HG02642 (cell line): ENCODE data around the gene MYO5B.
"Not testable (repeated sequence)": the region's sequence is repeated elsewhere in the genome, so short reads cannot be mapped to it uniquely, and the experiment has no call there.

Experiments
- ATAC-seq: cut with Tn5 transposase; IDR thresholded peaks from one replicate; pipeline ENCODE4 v1.9.1; 2021; ENCODE audit warnings: mild to moderate bottlenecking; ENCODE audit not compliant: unreplicated experiment, poor library complexity

The MYO5B gene

GRCh38 chr18:49899657-49900330, 295.2 kb downstream of the MYO5B start:
- ATAC-seq = no peak

- ATAC-seq = no peak
Measured at GRCh38 chr18:49898421-49898820, 296.5 kb downstream of the MYO5B start.

GRCh38 chr18:49894517-49895226, 300.3 kb downstream of the MYO5B start:
- ATAC-seq = no peak

DNA sequence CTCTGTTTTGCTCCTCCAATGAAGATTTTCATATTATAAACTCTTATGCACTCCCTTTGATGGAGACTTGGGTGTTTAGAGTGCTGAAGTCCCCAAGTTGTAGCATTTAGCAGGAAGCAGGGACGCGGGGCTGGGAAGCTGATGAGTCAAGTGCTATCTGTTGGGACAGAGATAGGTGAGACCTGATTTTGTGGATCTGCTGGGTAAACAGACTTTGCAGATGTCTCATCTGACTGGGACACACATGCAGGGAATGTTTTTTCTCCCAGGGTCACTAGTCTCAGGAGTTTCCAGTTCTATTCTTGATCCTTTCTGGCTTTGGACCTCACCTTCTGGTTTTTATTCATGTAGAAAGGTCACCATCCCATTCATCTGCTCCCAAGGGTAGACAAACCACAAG, 301.9 kb downstream of the MYO5B start:
- no peak for ATAC-seq

- ATAC-seq = no peak
Measured at GRCh38 chr18:49892148-49892924, 302.6 kb downstream of the MYO5B start.

- ATAC-seq = no peak
Measured at GRCh38 chr18:49890041-49890440, 304.9 kb downstream of the MYO5B start.

DNA sequence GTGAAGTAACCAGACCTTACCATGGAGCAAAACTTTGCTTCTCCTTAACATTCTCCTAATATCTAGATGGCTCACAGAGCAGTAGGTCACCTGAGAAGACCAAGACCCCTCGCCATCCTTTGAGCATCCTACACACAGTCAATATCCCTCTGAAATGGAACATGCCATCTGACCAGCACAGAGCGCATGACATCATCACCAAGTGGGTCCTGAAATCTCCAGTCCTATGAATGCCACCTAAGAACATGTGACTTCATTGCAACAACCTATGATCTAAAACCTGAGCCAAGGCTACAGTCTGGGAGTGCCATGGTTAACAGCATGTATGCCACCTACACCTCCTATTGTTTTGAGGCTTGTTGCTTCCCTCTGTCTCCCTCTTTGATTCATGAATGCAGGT, 305.4 kb downstream of the MYO5B start:
- not testable (repeated sequence) for ATAC-seq

DNA sequence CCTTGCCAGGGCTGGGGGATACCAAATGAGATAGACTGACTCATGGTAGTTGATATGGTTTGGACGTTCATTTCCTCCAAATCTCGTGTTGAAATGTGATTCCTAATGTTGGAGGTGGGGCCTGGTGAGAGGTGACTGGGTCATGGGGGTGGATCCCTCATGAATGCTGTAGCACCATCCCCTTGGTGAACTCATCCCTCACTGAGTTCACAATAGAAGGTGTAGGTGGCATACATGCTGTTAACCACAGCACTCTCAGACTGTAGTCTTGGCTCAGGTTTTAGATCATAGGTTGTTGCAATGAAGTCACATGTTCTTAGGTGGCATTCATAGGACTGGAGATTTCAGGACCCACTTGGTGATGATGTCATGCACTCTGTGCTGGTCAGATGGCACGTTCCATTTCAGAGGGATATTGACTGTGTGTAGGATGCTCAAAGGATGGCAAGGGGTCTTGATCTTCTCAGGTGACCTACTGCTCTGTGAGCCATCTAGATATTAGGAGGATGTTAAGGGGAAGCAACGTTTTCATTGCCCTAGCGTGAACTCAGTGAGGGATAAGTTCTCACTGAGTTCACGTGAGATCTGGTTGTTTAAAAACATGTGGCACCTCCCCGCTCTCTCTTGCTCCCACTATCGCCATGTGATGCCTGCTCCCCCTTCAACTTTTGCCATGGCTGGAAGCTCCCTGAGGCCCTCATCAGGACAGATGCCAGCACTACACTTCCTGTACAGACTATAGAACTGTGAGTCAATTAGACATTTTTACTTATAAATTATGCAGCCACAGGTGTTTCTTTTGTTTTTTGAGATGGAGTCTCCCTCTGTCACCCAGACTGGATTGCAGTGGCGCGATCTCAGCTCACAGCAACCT, 307.8 kb downstream of the MYO5B start:
- no peak for ATAC-seq

DNA sequence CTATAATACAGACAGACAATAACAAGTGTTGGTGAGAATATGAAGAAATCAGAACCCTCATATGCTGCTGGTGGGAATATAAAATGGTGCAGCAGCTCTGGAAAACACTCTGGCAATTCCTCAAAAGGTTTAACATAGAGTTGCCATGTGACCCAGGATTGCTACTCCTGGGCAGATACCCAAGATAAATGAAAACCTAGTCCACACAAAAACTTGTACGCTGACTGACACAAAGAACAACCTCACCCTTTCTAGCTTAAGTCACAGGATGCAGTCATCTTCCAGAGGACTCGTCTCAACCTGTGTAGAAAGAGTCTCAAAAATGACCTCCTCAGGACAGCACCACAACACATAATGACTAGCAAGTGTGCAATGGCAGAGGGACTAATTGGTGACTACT, 310.0 kb downstream of the MYO5B start:
- ATAC-seq = no peak

DNA sequence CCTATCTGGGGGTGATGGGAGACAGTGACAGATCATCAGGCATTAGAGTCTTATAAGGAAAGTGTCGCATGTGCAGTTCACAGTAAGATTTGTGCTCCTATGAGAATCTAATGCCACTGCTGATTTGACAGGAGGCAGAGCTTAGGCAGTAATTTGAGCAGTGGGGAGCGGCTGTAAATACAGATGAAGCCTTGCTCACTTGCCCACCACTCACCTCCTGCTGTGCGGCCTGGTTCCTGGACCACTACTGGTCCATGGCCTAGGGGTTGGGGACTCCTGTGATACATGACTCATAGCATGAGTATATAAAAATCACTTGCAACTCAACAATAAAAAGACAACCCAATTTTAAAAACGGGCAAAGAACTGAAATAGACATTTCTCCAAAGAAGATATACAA, 310.5 kb downstream of the MYO5B start:
- ATAC-seq = no peak

DNA sequence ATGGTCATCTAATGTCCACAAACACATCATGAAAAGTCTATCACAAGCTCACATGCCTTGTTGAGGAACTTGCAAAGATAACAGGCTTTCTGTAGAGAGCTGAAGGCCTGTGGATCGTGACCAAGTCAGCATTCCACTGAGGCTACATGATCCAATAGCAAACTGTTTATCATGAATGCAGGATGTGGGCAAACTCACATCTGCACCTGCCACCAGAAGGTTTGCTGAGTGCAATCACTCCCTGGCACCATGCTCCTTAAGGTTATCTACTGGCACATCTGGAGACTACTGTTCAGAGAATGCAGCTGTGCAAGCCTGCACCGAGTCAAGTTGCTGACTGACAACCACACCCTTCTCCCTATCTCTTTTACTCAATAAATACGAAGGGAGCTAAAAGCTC, 314.3 kb downstream of the MYO5B start:
- no peak for ATAC-seq

DNA sequence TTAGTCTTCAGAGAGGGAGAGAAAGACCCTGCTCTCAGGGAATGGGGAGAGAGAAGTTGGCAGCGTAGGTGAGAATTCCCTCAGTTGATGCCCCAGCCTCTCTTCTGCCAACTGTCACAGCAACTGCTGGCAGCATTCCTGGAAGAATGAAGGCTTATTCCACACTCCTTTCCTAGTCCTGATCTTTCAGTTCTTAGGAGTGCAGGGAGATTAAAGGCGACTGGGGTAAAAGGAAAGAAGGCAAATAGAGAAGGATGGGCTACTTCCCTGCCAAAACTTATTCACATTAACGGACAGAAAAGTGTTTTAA, 315.7 kb downstream of the MYO5B start:
- ATAC-seq = no peak

- ATAC-seq = no peak
Measured at GRCh38 chr18:49878567-49879270, 316.2 kb downstream of the MYO5B start.

DNA sequence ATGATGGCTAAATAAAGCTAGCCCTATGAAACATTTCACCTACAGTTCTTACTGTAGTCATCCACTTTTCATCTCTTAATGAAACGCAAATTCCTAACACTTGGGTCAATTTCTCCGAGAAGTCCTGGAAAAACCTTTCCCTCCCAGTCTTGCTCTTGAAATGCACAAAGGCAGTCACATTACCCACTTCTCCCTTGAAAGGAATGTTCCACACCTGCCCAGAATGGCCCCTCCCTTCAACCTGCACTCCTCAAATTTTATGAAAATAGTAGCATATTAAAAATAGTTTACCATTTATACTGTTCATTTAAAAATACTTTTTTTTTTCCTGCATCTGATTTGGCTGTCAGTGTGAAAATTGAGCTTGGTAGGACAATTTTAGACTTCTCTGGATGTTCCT, 316.9 kb downstream of the MYO5B start:
- no peak for ATAC-seq

DNA sequence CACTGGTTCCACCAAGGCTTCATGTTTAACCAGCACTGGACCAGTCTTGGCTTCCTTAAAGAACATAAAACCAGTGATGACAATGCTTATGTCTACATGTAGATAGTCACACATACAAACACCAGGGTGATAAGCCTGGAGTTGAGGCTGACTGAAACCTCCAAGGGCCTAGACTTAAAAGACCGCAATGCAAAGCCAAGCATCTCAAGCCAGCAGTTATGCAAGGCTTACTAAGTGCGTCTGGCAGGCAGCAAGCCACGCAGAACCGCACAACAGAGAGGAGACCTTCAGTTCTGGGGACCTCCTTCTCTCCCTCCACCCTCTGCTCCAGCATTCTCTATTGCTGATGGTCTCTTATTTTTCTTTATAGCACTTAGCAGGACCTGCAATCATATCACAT, 318.4 kb downstream of the MYO5B start:
- ATAC-seq = no peak

DNA sequence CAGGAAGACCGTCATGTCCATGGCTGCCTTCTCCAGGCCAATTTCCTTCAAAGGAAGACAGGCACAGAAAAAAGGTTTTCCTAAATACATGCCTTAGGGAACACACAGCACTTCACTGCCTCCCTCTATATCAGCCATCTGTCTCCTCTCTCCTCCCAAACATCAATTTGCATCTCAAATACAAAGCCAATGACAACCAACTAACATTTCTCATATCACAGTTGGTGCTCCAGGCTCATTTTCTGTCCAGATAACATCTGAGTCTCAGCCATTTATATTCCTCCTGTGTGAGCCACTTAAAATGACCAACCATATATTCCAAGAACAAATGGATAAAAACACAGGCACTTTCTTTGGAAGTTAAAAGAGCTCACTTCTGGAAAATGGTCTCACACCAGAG, 319.2 kb downstream of the MYO5B start:
- no peak for ATAC-seq

GRCh38 chr18:49875155-49875554, 319.8 kb downstream of the MYO5B start:
- no peak for ATAC-seq

GRCh38 chr18:49874238-49874637, 320.7 kb downstream of the MYO5B start:
- no peak for ATAC-seq

DNA sequence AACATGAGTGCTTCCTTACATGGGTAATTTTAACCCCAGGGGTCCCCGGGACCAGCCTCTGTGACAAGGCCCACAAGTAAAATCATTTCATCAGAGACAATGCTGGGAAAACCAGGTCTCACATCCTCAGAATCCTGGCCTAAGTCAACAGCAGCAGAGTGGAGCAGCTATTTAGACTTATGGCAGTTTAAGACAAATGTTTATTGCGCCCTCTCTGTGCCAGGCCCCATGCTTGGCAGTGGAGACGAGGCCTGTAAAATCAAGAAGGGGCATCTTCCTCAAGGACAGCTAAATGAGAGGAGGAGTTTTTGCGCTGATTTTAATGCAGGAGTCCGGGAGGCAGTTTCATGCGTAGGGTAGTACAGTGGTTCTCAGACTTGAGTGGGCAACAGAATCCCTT, 325.6 kb downstream of the MYO5B start:
- no peak for ATAC-seq

GRCh38 chr18:49866680-49867079, 328.3 kb downstream of the MYO5B start:
- ATAC-seq = no peak
